PC-3 (cell line): ENCODE results near the gene ACVR1. TPM values are rescaled to one million over a fixed set of nuclear protein-coding genes. Genes with fewer than 3 reads are reported as not detected.

ENCODE experiments used
- ATAC-seq: fragments of 200-7000 bp; cut with Tn5 transposase; 2 replicates; pipeline ENCODE4 v1.9.1; 2020; ENCODE audit warnings: mild to moderate bottlenecking, moderate library complexity
- BruUV-seq: library from RNA; stranded (reverse); fragments of 400-500 nt; replicated peaks from 2 replicates; lab custom pipeline; 2021; lab: Mats Ljungman, UMichigan
- CTCF ChIA-PET: fragments of 300-600 bp; sonication (Branson Sonifier 250); formaldehyde crosslinking; loops from one replicate; lab custom pipeline; 2022; ENCODE audit warnings: antibody characterized with exemption; lab: Charles Lee
- POLR2A ChIA-PET: fragments of 300-600 bp; sonication (Branson Sonifier 250); formaldehyde crosslinking; loops from one replicate; lab custom pipeline; 2022; ENCODE audit warnings: antibody characterized with exemption; ENCODE audit not compliant: unreplicated experiment; lab: Charles Lee
- DNase-seq: peaks from one replicate; pipeline ENCODE4 v3.0.0-alpha.2; 2015
- H2AFZ ChIP-seq: fragments of 300-600 bp; sonication (generic); 2 replicates; pipeline ENCODE4 v1.6.0; 2016; ENCODE audit warnings: antibody characterized with exemption, low read length
- H3F3A ChIP-seq: fragments of 300-600 bp; sonication (generic); one replicate; pipeline ENCODE4 v1.6.0; 2017; ENCODE audit warnings: antibody characterized with exemption, low read length, control low read depth, mild to moderate bottlenecking; ENCODE audit not compliant: unreplicated experiment
- H3K27ac ChIP-seq: fragments of 300-600 bp; sonication (generic); 2 replicates; pipeline ENCODE4 v1.5.1; 2016; ENCODE audit warnings: mild to moderate bottlenecking, low read length
- H3K27me3 ChIP-seq: fragments of 300-600 bp; sonication (generic); 2 replicates; pipeline ENCODE4 v1.6.1; 2016; ENCODE audit warnings: low read length, mixed read lengths
- H3K36me3 ChIP-seq: fragments of 300-600 bp; sonication (generic); 2 replicates; pipeline ENCODE4 v1.6.1; 2016; ENCODE audit warnings: low read depth, mixed run types, low read length, mixed read lengths
- H3K4me1 ChIP-seq: fragments of 300-600 bp; sonication (generic); 2 replicates; pipeline ENCODE4 v1.5.1; 2016; ENCODE audit warnings: low read length; ENCODE audit not compliant: insufficient read depth
- H3K4me2 ChIP-seq: fragments of 300-600 bp; sonication (generic); 2 replicates; pipeline ENCODE4 v1.6.0; 2016; ENCODE audit warnings: low read length
- H3K4me3 ChIP-seq: fragments of 300-600 bp; sonication (generic); 2 replicates; pipeline ENCODE4 v1.5.1; 2016; ENCODE audit warnings: mild to moderate bottlenecking, low read length, mixed read lengths
- H3K79me2 ChIP-seq: fragments of 300-600 bp; sonication (generic); 2 replicates; pipeline ENCODE4 v1.6.1; 2017; ENCODE audit warnings: low read length, mixed read lengths
- H3K9ac ChIP-seq: fragments of 300-600 bp; sonication (generic); 2 replicates; pipeline ENCODE4 v1.6.0; 2016; ENCODE audit warnings: mild to moderate bottlenecking, low read length
- H3K9me2 ChIP-seq: fragments of 300-600 bp; sonication (generic); replicated peaks from 2 replicates; pipeline ENCODE4 v1.6.1; 2016; ENCODE audit warnings: mixed run types, low read length, mixed read lengths
- H3K9me3 ChIP-seq: fragments of 300-600 bp; sonication (generic); 2 replicates; pipeline ENCODE4 v1.6.1; 2016; ENCODE audit warnings: low read length, mixed read lengths
- H4K20me1 ChIP-seq: fragments of 300-600 bp; sonication (generic); 2 replicates; pipeline ENCODE4 v1.6.1; 2016; ENCODE audit warnings: low read length, mixed read lengths
- CTCF ChIP-seq: fragments of 300-600 bp; sonication (generic); conservative IDR thresholded peaks from 2 replicates; pipeline ENCODE4 v1.5.1; 2017; ENCODE audit warnings: antibody characterized with exemption, low read depth, mild to moderate bottlenecking, low read length
- EZH2 ChIP-seq: fragments of 300-600 bp; sonication (generic); IDR thresholded peaks from one replicate; pipeline ENCODE4 v1.6.1; 2017; ENCODE audit warnings: antibody characterized with exemption, mild to moderate bottlenecking, low read length; ENCODE audit not compliant: unreplicated experiment
- EZH2phosphoT487 ChIP-seq: fragments of 300-600 bp; sonication (generic); IDR thresholded peaks from 2 replicates; pipeline ENCODE4 v1.6.1; 2018; ENCODE audit warnings: mild to moderate bottlenecking, antibody characterized with exemption, low read length, borderline replicate concordance
- intact Hi-C: fragments of 100-400 bp; cut with micrococcal nuclease; formaldehyde crosslinking; loops from 2 replicates; pipeline ENCODE4 v1.9.0; 2023
- total RNA-seq: library from RNA; depleted of rRNA; stranded (reverse); fragments of >200 nt; gene quantifications from 2 replicates; pipeline ENCODE4 v1.2.3, GENCODE V29; 2014

ACVR1 gene
- total RNA-seq, 1 experiment from 2014 or later, result 6.7 TPM

DNA sequence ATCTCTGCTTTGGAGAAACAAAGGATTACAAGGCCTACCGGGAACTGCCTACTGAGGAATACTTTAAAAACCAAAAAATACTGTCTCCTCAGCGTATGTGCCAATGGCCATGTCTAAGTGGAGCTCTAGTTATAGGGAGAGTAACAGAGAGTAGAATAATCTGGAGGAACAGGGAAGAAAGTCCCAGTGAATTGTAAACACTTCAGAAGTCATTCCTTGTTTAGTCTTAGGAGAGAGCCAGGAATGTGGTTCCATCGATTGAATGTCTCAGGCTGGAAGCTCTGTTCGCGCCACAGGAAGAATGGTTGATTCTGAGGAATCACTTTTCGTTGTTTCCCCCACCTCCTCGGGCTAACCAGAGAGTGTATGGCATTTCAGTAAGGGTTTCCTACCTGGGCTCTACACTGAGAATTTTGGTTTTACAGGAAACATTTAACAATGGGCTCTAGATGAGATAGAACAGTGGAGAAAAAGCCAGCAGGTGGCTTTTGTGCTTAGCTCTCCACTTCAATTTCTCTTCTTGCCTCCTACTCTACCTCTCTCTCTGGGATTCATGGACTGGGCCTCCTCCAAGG is 88.7 kb downstream of the ACVR1 start:
- no peak for TF ChIP-seq EZH2phosphoT487
- no peak for TF ChIP-seq CTCF
- TF ChIP-seq EZH2, result no peak
- Histone ChIP-seq H3F3A (no peaks in the 10 kb centered on the region), H3K36me3 (no peaks in the 10 kb centered on the region), H3K4me2 (no peak overlapping the region), H3K27me3 (no peaks in the 10 kb centered on the region), H4K20me1 (no peaks in the 10 kb centered on the region), H3K27ac (no peak overlapping the region), H2AFZ (no peak overlapping the region), H3K9me3 (no peaks in the 10 kb centered on the region), H3K4me1 (peaks cover 21% of the 10 kb centered on the region), H3K4me3 (no peak overlapping the region), H3K9me2 (no peaks in the 10 kb centered on the region), H3K79me2 (no peaks in the 10 kb centered on the region), H3K9ac (no peak overlapping the region)
- no TSS peak for BruUV-seq
- ChIA-PET CTCF (no interaction called here), POLR2A (no interaction called here)
- DNase-seq (no peak), ATAC-seq (no peak)
- intact Hi-C loops, result no loop called here

- DNase-seq (no peak), ATAC-seq (no peak)
- Histone ChIP-seq H3K9me3 (no peaks in the 10 kb centered on the region), H3K4me3 (no peak overlapping the region), H3F3A (no peaks in the 10 kb centered on the region), H4K20me1 (no peaks in the 10 kb centered on the region), H3K79me2 (no peaks in the 10 kb centered on the region), H3K4me2 (no peak overlapping the region), H3K36me3 (no peaks in the 10 kb centered on the region), H3K27ac (no peak overlapping the region), H2AFZ (no peak overlapping the region), H3K9me2 (no peaks in the 10 kb centered on the region), H3K4me1 (peaks cover 19% of the 10 kb centered on the region), H3K9ac (no peak overlapping the region), H3K27me3 (no peaks in the 10 kb centered on the region)
- intact Hi-C loops, result no loop called here
- CTCF ChIA-PET, result interaction anchor here (0.6 kb wide), 1 partner anchor 44 kb away, joined by 4 read pairs; no protein-coding TSS in a partner anchor
- no peak for TF ChIP-seq EZH2phosphoT487
- TF ChIP-seq EZH2, result no peak
- no peak for TF ChIP-seq CTCF
- POLR2A ChIA-PET, result no interaction called here
- BruUV-seq, result no TSS peak
These were observed 89.3 kb downstream of the ACVR1 start for GRCh38 chr2:157786663-157787363.
